GM12892 (cell line): ENCODE results near the gene CCNQ.

Experiments
- POLR2A ChIP-seq: IDR thresholded peaks from 2 replicates; pipeline ENCODE4 v1.6.1; 2011; ENCODE audit warnings: low read depth, low read length, control low read depth
- POLR2AphosphoS5 ChIP-seq: IDR thresholded peaks from 2 replicates; pipeline ENCODE4 v1.6.1; 2011; ENCODE audit warnings: low read depth, low read length, control low read depth
- TAF1 ChIP-seq: IDR thresholded peaks from 2 replicates; pipeline ENCODE4 v1.6.1; 2011; ENCODE audit warnings: low read depth, mild to moderate bottlenecking, control low read depth, low read length, borderline replicate concordance

- no peak for TF ChIP-seq POLR2AphosphoS5
- no peak for TF ChIP-seq POLR2A
- TF ChIP-seq TAF1, result no peak
Observed at GRCh38 chrX:153634236-153634635, 35.3 kb upstream of the CCNQ start.
